ENCODE measurements around the gene CAMSAP3.
A peak's percentile ranks its signal among the peaks of the same experiment; 100 is the strongest.

The CAMSAP3 gene

GRCh38 chr19:7560255-7560654 lies 35.4 kb upstream of the CAMSAP3 start:
- no peaks in the 10 kb centered on the region for H3K4me1 ChIP-seq (ENCODE audit: insufficient read depth, low read length)
- H3K9ac ChIP-seq (ENCODE audit: low read depth, low read length): no peak overlapping the region
- peaks cover 29% of the 10 kb centered on the region for H3K36me3 ChIP-seq (ENCODE audit: insufficient read depth, low read length)
- DNase-seq: no peak
- H3K27ac ChIP-seq (ENCODE audit: low read length): no peak overlapping the region
- no peak overlapping the region for H3K4me2 ChIP-seq (ENCODE audit: insufficient read depth, low read length)
- no peaks in the 10 kb centered on the region for H3K27me3 ChIP-seq (ENCODE audit: insufficient read depth, low read length, poor library complexity)
- ATAC-seq (ENCODE audit: insufficient read depth, low read depth): 0 out of 3 replicates have a peak, but pooled peaks have one; percentile 17
- H3K79me2 ChIP-seq (ENCODE audit: insufficient read depth, low read length): no peaks in the 10 kb centered on the region
- TF ChIP-seq EZH2 (IDR thresholded peaks at IDR 0.05; ENCODE audit: borderline replicate concordance, low read depth, low read length, severe bottlenecking) (no peak), CTCF (IDR thresholded peaks at IDR 0.05; ENCODE audit: borderline replicate concordance, extremely low read depth, low read length, poor library complexity, severe bottlenecking) (no peak)
- no peaks in the 10 kb centered on the region; the same call in 1 of the 2 replicates for H4K20me1 ChIP-seq (ENCODE audit: insufficient read depth, low read length)
- no peaks in the 10 kb centered on the region for H3K9me3 ChIP-seq (ENCODE audit: insufficient read depth, low read length, severe bottlenecking)
- no peak overlapping the region for H3K4me3 ChIP-seq (ENCODE audit: low read depth in 1 of 2, low read length in 2 of 2)
- H2AFZ ChIP-seq (ENCODE audit: low read depth, low read length): no peak overlapping the region

GRCh38 chr19:7561325-7561724 lies 34.3 kb upstream of the CAMSAP3 start:
- H3K79me2 ChIP-seq (ENCODE audit: insufficient read depth, low read length): no peaks in the 10 kb centered on the region
- no peak overlapping the region for H3K27ac ChIP-seq (ENCODE audit: low read length)
- no peaks in the 10 kb centered on the region; the same call in 1 of the 2 replicates for H4K20me1 ChIP-seq (ENCODE audit: insufficient read depth, low read length)
- DNase-seq: no peak
- H3K4me2 ChIP-seq (ENCODE audit: insufficient read depth, low read length): no peak overlapping the region
- TF ChIP-seq EZH2 (IDR thresholded peaks at IDR 0.05; ENCODE audit: borderline replicate concordance, low read depth, low read length, severe bottlenecking) (no peak), CTCF (IDR thresholded peaks at IDR 0.05; ENCODE audit: borderline replicate concordance, extremely low read depth, low read length, poor library complexity, severe bottlenecking) (no peak)
- H3K27me3 ChIP-seq (ENCODE audit: insufficient read depth, low read length, poor library complexity): no peaks in the 10 kb centered on the region
- H3K4me1 ChIP-seq (ENCODE audit: insufficient read depth, low read length): no peaks in the 10 kb centered on the region
- H3K36me3 ChIP-seq (ENCODE audit: insufficient read depth, low read length): peaks cover 26% of the 10 kb centered on the region
- H2AFZ ChIP-seq (ENCODE audit: low read depth, low read length): no peak overlapping the region
- H3K4me3 ChIP-seq (ENCODE audit: low read depth in 1 of 2, low read length in 2 of 2): no peak overlapping the region
- ATAC-seq (ENCODE audit: insufficient read depth, low read depth): no peak
- no peak overlapping the region for H3K9ac ChIP-seq (ENCODE audit: low read depth, low read length)
- H3K9me3 ChIP-seq (ENCODE audit: insufficient read depth, low read length, severe bottlenecking): no peaks in the 10 kb centered on the region

GRCh38 chr19:7562646-7563393 lies 32.8 kb upstream of the CAMSAP3 start:
- peaks cover 13% of the 10 kb centered on the region for H3K36me3 ChIP-seq (ENCODE audit: insufficient read depth, low read length)
- peak; percentile 55 for DNase-seq
- no peak overlapping the region for H3K9ac ChIP-seq (ENCODE audit: low read depth, low read length)
- no peaks in the 10 kb centered on the region; the same call in 1 of the 2 replicates for H4K20me1 ChIP-seq (ENCODE audit: insufficient read depth, low read length)
- no peaks in the 10 kb centered on the region for H3K27me3 ChIP-seq (ENCODE audit: insufficient read depth, low read length, poor library complexity)
- H3K4me2 ChIP-seq (ENCODE audit: insufficient read depth, low read length): no peak overlapping the region
- H3K9me3 ChIP-seq (ENCODE audit: insufficient read depth, low read length, severe bottlenecking): no peaks in the 10 kb centered on the region
- H3K27ac ChIP-seq (ENCODE audit: low read length): no peak overlapping the region
- ATAC-seq (ENCODE audit: insufficient read depth, low read depth): peak; percentile 63; the same call in 2 of the 3 replicates
- H3K4me1 ChIP-seq (ENCODE audit: insufficient read depth, low read length): no peaks in the 10 kb centered on the region
- no peaks in the 10 kb centered on the region for H3K79me2 ChIP-seq (ENCODE audit: insufficient read depth, low read length)
- H3K4me3 ChIP-seq (ENCODE audit: low read depth in 1 of 2, low read length in 2 of 2): no peak overlapping the region
- H2AFZ ChIP-seq (ENCODE audit: low read depth, low read length): no peak overlapping the region
- TF ChIP-seq EZH2 (IDR thresholded peaks at IDR 0.05; ENCODE audit: borderline replicate concordance, low read depth, low read length, severe bottlenecking): no peak
- TF ChIP-seq CTCF (IDR thresholded peaks at IDR 0.05; ENCODE audit: borderline replicate concordance, extremely low read depth, low read length, poor library complexity, severe bottlenecking): no peak

Data from DND-41 (cell line).